HG02852 (cell line): ENCODE results near the gene DPP9.
"Not testable (repeated sequence)": the region's sequence is repeated elsewhere in the genome, so short reads cannot be mapped to it uniquely, and the experiment has no call there.

Experiments used
- ATAC-seq: cut with Tn5 transposase; IDR thresholded peaks from one replicate; pipeline ENCODE4 v1.9.1; 2021; ENCODE audit warnings: mild to moderate bottlenecking, moderate library complexity; ENCODE audit not compliant: unreplicated experiment

Gene DPP9

DNA sequence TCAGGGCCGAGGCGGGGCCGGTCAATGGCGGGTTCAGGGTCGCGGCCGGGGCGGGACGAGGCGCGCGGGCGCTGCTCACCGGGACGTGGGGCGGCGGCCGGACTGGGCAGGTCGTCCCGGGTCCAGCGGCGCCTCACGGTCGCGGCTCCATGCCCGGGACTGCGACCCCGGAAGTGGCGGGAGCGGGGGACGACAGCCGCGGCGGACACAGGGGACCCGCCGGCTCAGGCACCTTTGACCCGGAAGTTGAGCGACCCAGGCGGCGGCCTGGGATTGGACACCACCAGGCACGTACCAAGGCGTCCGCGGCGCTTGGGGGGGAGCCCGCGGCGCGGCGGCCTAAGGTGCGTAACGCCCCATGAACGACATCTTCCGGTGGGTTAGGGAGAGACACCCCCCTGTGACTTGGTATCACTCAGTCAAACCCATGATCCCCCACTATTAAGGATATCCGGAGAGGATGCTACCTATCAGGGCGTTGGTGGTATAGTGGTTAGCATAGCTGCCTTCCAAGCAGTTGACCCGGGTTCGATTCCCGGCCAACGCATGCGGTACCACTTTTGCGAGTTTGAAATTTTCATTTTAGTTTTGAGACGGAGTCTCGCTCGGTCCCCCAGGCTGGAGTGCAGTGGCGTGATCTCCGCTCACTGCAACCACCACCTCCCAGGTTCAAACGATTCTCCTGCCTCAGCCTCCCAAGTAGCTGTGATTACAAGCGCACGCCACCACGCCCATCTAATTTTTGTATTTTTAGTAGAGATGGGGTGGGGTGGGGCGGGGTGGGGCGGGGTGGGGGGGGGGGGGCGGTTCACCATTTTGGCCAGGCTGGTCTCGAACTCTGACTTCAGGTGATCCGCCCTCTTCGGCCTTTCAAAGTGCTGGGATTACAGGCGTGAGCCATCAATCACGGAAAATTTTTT is at the start of gene DPP9:
TSS of gene DPP9 (minus strand) at position 248 of the 920 bp plus-strand sequence. CDS start 3,936 bp downstream, outside the sequence.
- ATAC-seq, result peak; percentile 83

DNA sequence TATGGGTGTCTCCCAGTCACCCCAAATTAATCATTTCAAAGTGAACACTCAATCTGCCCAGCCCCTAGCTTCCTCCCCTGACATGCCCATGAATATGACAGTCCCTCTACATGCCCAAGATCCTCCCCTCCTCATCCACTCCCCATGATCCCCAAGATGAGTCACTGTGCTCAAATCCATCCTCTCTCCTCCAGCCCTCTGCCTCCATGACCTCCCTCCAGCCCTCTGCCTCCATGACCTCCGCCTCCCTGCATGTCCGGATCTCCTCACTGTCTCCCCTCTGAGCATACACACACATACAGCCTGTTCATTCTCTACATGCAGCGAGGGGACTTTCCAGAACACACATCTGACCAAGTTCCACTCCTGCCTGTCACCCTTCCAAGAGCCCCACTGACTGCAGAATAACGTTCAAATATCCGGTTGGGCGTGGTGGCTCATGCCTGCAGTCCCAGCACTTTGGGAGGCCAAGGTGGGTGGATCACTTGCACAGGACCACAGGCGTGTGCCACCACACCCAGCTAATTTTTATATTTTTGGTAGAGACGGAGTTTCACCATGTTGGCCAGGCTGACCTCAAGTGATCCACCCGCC is 49.5 kb upstream of the DPP9 start:
- no peak for ATAC-seq

DNA sequence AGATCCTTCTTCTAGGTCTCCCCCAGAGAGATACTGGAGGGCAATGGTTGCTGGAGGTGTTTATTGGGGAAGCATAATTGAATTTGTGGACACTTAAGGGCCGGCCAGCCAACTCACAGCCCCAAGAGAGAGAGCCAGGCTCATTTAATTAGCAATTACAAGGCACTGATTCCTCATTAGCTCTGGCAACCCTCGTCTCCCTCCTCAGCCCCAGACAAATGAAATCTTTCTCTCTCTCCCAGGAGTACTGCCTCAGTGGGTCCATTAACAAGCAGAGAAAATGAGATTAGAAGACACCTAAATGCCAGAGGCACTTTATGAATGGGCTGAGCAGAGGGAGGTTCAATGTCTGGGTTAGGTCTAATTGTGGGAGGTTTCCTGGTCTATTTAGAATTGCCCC is 48.9 kb upstream of the DPP9 start:
- ATAC-seq, result no peak

DNA sequence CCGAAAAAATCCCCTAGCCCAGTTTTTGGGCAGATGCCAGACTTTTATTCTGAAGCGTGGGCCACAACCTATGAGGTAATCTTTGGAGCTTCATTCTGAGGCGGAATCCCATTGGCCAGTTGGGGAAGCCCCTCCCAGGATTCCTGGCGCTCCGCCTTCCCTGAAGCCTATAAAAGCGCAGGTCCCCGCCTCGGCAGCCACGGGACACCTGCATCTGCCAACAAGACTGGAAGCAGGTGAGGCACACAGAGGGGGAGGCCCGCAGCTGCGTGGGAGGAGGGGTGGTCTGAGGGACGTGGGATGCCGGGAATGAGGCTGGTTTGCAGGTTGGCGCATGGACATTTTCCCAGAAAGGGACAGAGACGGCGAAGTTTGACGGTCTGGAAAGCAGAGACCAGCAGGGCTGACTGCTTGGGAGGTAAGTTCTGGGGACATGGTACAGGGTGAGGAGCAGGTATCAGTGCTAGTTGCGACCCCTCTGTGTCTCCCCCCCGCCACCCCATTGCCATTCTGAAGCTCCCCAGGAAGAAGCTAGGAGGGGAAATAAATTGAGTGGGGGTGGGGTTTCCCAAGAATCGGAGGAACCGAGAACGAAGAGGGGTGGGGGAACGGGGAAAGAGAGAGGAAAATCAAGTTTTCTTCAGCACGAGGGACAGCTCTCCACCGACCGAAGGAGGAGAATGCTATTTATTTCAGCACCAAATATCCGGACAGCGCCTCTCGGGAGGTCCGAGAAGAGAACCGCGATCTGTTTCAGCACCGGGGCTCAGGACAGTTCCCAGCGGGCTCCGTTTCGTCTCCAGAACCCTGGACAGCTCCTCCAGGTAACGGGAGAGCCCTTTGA is 45.5 kb upstream of the DPP9 start:
- ATAC-seq, result no peak

DNA sequence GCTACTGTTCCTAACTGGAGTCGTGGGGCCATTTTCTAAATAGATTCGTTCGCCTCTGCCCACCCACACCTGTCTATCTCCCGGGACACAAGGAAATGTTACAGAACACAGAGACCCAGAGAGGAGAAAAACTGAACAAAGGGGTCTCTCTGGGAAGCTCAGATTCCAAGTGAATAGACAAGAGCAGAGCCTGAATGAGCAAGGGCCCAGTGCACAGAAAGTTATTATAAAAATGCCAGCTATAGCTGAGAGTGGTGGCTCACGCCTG is 40.7 kb upstream of the DPP9 start:
- no peak for ATAC-seq

DNA sequence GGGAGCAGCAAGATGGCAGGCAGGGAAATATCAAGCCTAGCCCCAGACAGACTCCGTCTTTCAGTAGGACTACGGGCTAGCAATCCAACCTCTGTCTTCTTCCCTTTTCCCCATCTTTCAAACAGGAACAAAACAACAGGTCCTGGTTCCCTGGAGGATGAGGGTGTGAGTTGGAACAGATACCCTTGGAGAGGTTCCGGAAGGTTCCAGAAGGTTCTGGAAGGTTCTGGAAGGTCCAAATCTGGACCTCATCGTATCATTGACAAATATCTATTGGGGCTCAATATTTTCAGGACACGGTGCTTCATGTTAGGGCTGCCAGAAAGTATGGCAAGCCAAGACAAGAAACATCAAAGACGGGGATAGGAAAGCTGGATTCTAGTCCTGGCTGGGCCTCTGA is 39.4 kb upstream of the DPP9 start:
- ATAC-seq, result no peak

DNA sequence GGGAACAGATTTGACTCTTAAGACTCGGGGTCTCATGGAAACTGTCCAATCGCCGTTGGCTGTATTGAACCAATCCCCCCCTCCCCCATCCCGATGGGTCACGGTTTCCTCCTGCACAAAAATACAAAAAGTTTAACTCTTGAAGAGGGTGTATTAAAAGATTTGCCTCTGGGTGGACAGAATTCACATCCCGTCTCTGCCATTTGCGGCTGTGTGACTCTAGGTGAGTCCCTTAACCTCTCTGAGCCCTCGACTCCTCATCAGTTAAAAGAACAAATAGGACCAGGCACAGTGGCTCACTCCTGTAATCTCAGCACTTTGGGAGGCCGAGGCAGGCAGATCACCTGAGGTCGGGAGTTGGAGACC is 36.6 kb upstream of the DPP9 start:
- no peak for ATAC-seq

DNA sequence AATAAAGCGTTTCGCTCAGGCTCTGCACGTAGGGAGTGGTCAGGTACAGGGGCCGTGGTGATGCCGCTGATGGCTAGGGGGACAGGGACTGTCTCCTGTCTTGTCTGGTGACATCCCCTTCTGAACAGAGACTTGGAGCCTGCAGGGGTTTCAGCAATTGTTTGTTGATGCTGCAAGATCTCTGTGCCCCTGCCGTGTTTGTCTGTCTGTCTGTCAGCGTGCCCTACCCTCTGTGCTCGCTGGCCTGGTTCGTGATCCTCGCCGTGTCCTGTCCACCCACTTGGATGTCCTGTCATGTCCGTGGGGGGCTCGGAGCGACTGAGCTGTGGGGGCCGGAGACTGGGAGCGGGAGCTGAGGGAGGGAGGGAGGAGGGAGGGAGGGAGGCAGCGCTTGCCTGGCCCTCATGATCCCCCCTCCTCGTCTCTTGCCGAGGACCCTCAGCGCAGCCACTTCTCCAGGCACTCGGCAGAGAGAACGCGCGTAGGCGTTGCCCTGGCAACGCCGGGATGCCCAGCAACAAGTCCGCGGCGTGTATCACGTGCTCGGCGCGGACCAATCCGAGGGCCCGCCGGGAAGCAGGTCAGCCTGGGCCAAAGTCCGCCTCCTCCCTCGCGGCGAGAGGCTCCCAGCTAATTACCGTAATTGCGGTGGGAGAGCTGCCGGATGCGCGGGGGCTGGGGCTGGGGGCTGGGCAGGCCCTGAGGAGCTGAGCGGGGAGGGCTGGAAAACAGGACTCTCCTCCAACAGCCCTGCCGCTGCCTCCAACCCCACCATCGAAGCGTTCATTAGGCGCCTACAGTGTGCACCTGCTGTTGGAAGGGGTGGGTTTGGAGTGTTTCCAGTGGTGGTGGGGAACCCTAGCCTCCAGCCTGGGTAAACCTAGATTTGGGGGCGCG is 36.0 kb upstream of the DPP9 start:
- no peak for ATAC-seq

DNA sequence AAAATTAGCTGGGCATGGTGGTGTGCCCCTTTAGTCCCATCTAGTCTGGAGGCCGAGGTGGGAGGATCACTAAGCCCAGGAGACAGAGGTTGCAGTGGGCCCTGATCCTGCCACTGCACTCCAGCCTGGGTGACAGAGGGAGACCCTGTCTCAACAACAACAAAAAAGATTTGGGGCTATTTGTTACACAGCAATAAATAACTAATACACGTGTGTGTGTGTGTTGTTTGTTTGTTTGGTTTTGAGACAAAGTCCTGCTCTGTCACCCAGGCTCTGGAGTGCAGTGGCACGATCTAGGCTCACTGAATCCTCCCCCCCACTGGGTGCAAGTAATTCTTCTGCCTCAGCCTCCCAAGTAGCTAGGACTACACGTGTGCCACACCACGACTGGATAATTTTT is 35.0 kb upstream of the DPP9 start:
- ATAC-seq, result no peak

DNA sequence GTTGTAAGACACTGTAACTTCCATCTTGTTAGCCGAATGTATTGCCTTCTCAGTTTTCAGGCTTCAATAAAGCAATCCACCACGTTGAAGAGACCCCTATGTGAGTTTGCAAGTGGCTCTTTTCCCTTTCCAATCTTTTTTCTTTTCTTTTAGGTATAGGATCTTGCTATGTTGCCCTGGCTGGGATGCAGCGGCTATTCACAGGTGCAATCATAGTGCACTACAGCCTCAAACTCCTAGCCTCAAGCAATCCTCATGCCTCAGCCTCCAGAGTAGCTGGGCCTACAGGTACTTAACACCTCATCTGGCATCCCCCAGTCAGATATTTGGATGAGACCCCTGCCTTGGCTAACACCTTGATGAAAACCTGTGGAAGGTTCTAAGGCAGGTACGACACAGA is 34.4 kb upstream of the DPP9 start:
- no peak for ATAC-seq

DNA sequence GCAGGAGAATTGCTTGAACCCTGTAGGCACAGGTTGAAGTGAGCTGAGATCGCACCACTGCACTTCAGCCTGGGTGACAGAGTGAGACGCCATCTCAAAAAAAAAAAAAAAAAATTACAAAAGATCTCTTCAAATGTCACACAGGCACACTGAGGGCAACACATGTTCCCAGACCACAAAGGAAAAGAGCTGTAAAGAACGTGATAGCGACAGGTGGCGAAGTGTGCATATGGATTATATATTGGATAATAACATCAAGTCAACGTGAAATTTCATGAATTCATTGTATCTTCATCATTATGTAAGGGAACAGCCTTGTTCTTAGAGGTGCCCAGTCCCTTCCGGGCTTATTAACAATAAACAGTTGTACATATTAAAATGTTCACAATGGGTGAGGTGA is 31.8 kb upstream of the DPP9 start:
- ATAC-seq, result no peak

DNA sequence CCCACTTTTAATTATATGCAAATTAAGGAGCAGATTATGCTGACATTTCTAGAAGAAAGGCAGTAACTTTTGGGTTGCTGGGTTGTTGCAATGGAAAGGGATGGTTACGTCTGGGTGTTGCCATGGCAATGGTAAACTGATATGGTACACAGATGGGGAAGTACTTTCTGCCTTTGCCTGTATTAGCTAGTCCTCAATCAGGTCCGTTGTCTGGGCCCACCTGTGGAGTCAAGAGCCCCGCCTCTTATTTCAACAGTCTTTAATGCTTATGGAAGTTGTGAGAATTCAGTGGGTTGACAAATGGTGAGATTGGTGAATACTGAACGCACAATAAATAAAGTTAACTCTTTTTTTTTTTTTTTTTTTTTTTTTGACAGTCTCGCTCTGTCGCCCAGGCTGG is 30.6 kb upstream of the DPP9 start:
- no peak for ATAC-seq

DNA sequence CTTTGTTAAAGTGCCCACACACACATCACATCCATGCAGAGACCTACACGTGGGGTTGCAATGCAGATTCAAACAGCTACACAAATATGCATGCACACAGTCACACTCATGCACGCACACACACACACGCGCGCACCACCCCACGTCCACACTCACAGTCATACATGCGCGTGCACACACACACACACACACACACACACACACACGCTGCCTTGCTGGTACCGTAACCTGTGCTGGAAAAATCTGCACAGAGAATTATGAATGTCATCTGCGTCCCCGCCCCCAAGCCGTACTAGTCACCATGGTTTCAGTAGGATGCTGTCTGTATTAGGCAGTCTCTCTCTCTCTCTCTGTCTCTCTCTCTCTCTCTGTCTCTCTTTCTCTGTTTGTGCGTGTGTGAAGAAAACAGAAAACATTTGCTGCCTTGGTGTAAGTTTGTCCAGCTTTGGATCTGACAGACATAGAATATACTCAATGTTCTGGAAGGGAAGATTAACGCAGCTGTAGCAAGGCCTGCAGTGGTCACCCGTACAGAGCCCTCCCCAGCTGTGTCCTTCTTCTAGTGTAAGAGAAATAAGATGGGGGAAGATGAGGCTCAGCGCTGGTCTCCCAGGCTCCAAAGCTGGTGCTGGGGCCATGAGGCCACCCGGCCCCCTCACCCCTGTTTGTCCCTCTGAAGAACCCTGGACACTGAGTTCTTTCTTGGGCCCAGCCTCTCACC is 26.4 kb upstream of the DPP9 start:
- no peak for ATAC-seq

DNA sequence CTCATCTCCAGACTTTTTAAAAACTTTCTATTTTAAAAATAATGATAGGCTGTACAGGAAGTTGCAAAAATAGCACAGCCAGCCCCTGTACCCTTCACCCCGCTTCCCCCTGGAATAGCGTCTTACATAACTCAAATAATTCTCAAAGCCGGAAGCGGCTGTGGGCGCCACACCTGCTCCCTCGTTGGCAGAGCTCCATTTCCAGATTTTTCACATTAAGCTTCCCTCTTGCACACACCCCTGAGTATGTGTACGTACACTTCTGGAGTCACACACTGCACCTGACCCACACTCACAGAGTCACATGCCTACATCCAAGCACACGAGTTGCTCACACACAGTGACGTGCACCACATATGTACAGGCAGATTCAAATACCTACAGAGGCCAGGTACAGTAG is 24.9 kb upstream of the DPP9 start:
- no peak for ATAC-seq

DNA sequence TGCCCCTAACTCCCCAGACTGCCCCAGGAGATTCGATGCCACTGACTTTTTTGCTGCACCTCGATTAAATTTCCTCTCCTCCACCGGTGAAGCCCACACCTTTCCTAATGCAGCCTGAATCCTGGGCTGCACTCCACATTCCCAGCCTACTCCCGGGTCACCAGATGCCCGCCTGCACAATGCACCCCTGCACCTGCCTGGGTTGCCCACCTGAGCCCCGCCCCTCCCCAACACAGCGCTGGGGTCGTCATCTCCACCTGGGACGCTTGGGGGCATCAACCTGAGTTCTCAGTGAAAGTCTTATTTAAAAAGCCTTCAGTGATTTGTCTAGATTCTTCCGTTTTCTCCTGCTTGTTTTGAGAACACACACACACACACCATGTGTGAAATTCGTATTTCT is 24.5 kb upstream of the DPP9 start:
- ATAC-seq, result no peak

DNA sequence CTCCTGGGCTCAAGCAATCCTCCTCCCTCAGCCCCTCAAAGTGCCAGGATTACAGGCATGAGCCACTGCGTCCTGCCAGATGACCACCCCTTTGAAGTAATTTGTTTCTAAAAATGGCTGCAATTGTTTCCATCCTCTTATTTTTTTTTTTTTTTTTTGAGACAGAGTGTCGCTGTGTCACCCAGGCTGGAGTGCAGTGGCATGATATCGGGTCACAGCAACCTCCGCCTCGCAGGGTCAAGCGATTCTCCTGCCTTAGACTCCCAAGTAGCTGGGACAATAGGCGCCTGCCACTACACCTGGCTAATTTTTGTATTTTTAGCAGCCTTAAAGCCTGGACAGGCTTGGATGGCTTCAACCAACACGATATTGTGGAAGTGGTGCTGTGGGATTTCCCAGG is 22.3 kb upstream of the DPP9 start:
- no peak for ATAC-seq

DNA sequence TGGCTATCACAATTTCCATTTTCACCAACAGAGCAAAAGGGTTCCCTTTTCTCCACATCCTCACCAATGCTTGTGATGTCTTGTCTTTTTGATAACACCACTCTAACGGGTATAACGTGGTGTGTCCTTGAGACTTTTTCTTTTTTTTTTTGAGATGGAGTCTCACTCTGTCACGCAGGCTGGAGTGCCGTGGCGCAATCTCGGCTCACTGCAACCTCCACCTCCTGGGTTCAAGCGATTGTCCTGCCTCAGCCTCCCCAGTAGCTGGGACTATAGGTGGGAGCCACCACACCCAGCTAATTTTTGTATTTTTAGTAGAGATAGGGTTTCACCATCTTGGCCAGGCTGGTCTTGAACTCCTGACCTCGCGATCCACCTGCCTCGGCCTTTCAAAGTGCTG is 21.5 kb upstream of the DPP9 start:
- not testable (repeated sequence) for ATAC-seq

DNA sequence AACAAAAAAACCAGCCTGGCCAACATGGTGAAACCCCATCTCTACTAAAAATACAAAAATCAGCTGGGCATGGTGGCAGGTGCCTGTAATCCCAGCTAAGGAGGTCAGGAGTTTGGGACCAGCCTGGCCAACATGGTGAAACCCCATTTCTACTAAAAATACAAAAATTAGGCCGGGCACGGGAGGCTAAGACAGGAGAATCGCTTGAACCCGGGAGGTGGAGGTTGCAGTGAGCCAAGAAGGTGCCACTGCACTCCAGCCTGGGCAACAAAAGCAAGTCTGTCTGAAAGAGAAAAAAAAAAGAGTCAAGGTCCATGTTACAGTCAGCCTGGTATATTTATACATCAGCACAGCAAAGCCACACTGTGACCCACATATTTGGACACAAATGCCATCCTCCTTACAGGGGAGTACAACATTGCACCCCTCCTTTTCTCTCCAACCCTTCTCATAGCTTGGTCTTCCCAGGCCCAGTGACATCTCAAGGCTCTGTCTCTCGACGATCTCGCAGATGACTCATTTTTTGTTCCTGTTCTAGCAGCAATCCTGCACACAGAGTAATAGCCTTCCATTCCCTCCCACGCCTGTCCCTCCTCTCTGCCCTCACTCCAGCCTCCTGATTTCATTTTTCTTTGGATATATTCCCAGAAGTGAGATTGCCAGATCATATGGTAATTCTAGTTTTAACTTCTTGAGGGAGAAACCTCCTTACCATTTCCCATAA is 21.0 kb upstream of the DPP9 start:
- ATAC-seq, result no peak
